ENCODE data around the gene GPATCH4.
A peak's percentile ranks its signal among the peaks of the same experiment; 100 is the strongest.
"Not testable (repeated sequence)": the region's sequence is repeated elsewhere in the genome, so short reads cannot be mapped to it uniquely, and the experiment has no call there.

The GPATCH4 gene

GRCh38 chr1:156592158-156592909 lies 8.9 kb downstream of the GPATCH4 start:
- TF ChIP-seq, protein P1, sequence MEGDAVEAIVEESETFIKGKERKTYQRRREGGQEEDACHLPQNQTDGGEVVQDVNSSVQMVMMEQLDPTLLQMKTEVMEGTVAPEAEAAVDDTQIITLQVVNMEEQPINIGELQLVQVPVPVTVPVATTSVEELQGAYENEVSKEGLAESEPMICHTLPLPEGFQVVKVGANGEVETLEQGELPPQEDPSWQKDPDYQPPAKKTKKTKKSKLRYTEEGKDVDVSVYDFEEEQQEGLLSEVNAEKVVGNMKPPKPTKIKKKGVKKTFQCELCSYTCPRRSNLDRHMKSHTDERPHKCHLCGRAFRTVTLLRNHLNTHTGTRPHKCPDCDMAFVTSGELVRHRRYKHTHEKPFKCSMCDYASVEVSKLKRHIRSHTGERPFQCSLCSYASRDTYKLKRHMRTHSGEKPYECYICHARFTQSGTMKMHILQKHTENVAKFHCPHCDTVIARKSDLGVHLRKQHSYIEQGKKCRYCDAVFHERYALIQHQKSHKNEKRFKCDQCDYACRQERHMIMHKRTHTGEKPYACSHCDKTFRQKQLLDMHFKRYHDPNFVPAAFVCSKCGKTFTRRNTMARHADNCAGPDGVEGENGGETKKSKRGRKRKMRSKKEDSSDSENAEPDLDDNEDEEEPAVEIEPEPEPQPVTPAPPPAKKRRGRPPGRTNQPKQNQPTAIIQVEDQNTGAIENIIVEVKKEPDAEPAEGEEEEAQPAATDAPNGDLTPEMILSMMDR (IDR thresholded peaks at IDR 0.05; ENCODE audit: low read depth, low read length), result no peak
- Histone ChIP-seq H3K27me3 (ENCODE audit: insufficient read depth, low read depth, severe bottlenecking) (no peaks in the 10 kb centered on the region), H3K9me3 (ENCODE audit: severe bottlenecking) (no peaks in the 10 kb centered on the region), H3K4me3 (ENCODE audit: low read depth, low read length) (peak overlapping the region; percentile 65), H3K27ac (peak overlapping the region; percentile 79), H3K36me3 (peaks cover 50% of the 10 kb centered on the region)
- no peak for DNase-seq

- H3K27ac ChIP-seq, result peak within 1 kb of the TSS; percentile 79
- H3K36me3 ChIP-seq, result peaks cover 42% of the 10 kb centered on the region
- peak; percentile 81 for DNase-seq
- TF ChIP-seq, protein P1 (IDR thresholded peaks at IDR 0.05; ENCODE audit: low read depth, low read length), result no peak
- peak within 1 kb of the TSS; percentile 65 for H3K4me3 ChIP-seq (ENCODE audit: low read depth, low read length)
- no peaks in the 10 kb centered on the region for H3K27me3 ChIP-seq (ENCODE audit: insufficient read depth, low read depth, severe bottlenecking)
- no peaks in the 10 kb centered on the region for H3K9me3 ChIP-seq (ENCODE audit: severe bottlenecking)
Observed at GRCh38 chr1:156591432-156592157, 9.7 kb downstream of the GPATCH4 start, which contains the start of gene NAXE. NAXE (plus strand) TSS chr1:156591776; CDS start chr1:156591805, 29 bp downstream.

DNA sequence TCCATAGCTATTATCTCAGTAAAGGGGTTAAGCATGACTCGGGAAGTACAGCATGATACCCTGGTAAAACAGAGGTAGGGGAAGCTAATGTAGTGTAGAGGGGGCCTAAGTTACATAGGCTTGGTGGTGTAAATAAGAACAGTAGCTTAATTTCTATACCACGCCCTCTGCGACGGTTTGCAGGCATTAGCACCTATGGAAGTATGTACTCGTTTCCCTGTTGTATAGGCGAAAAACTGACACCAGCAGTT lies 10.2 kb downstream of the GPATCH4 start:
- TF ChIP-seq, protein P1 (IDR thresholded peaks at IDR 0.05; ENCODE audit: low read depth, low read length), result no peak
- no peaks in the 10 kb centered on the region for H3K27me3 ChIP-seq (ENCODE audit: insufficient read depth, low read depth, severe bottlenecking)
- no peak for DNase-seq
- H3K36me3 ChIP-seq, result peaks cover 38% of the 10 kb centered on the region
- peak overlapping the region; percentile 79 for H3K27ac ChIP-seq
- no peaks in the 10 kb centered on the region for H3K9me3 ChIP-seq (ENCODE audit: severe bottlenecking)
- peak overlapping the region; percentile 65 for H3K4me3 ChIP-seq (ENCODE audit: low read depth, low read length)

GRCh38 chr1:156590326-156591180 lies 10.7 kb downstream of the GPATCH4 start:
- DNase-seq, result no peak
- Histone ChIP-seq H3K36me3 (peaks cover 32% of the 10 kb centered on the region), H3K4me3 (ENCODE audit: low read depth, low read length) (peak overlapping the region; percentile 65), H3K9me3 (ENCODE audit: severe bottlenecking) (no peaks in the 10 kb centered on the region), H3K27ac (no peak overlapping the region), H3K27me3 (ENCODE audit: insufficient read depth, low read depth, severe bottlenecking) (no peaks in the 10 kb centered on the region)
- TF ChIP-seq, protein P1 (IDR thresholded peaks at IDR 0.05; ENCODE audit: low read depth, low read length), result no peak

GRCh38 chr1:156589546-156589945 lies 11.7 kb downstream of the GPATCH4 start:
- H3K4me3 ChIP-seq (ENCODE audit: low read depth, low read length), result no peak overlapping the region
- H3K27ac ChIP-seq, result no peak overlapping the region
- H3K9me3 ChIP-seq (ENCODE audit: severe bottlenecking), result no peaks in the 10 kb centered on the region
- TF ChIP-seq, protein P1 (IDR thresholded peaks at IDR 0.05; ENCODE audit: low read depth, low read length), result no peak
- DNase-seq, result no peak
- peaks cover 22% of the 10 kb centered on the region for H3K36me3 ChIP-seq
- H3K27me3 ChIP-seq (ENCODE audit: insufficient read depth, low read depth, severe bottlenecking), result no peaks in the 10 kb centered on the region

- DNase-seq; H3K27ac ChIP-seq; H3K9me3 ChIP-seq (ENCODE audit: severe bottlenecking); H3K4me3 ChIP-seq (ENCODE audit: low read depth, low read length); H3K27me3 ChIP-seq (ENCODE audit: insufficient read depth, low read depth, severe bottlenecking); H3K36me3 ChIP-seq: not testable (repeated sequence)
Observed at GRCh38 chr1:156587927-156588326, 13.4 kb downstream of the GPATCH4 start.

Measured in WERI-Rb-1 (cell line).